ENCODE measurements around the gene PWWP2A.
"Not testable (repeated sequence)": the region's sequence is repeated elsewhere in the genome, so short reads cannot be mapped to it uniquely, and the experiment has no call there.

Gene PWWP2A

GRCh38 chr5:160071516-160071915 is 47.7 kb downstream of the PWWP2A start:
- Histone ChIP-seq H3K27ac (ENCODE audit: low read depth, low read length) (no peak overlapping the region), H3K4me3 (ENCODE audit: low read length) (no peak overlapping the region), H3K27me3 (ENCODE audit: insufficient read depth, low read length) (no peaks in the 10 kb centered on the region), H3K36me3 (ENCODE audit: insufficient read depth, low read length) (peaks cover 6% of the 10 kb centered on the region; the same call in 1 of the 2 replicates), H3K9me3 (ENCODE audit: insufficient read depth, low read depth, low read length) (no peaks in the 10 kb centered on the region), H3K9ac (ENCODE audit: low read depth, low read length) (no peak overlapping the region), H3K4me1 (ENCODE audit: insufficient read depth, low read length) (peaks cover 5% of the 10 kb centered on the region; the same call in 1 of the 2 replicates)
- WGBS = 90% methylated on average over 7 of the region's 8 CpGs

DNA sequence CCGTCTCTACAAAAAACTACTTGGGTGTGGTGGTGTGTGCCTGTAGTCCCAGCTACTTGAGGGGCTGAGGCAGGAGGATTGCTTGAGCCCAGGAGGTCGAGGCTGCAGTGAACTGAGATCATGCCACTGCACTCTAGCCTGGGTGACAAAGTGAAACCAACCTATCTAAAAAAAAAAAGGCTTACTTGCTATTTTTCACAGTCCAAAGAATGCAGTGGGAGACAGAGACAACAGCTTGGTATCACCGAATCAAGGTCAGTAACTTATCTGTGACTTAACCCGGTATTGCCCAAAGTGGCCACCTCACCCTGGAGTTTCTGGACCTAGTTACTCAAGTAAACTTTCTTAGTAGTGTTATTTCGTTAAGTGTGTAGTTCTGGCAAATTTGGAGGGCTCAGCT is 50.1 kb downstream of the PWWP2A start:
- H3K9me3 ChIP-seq (ENCODE audit: insufficient read depth, low read depth, low read length); H3K4me3 ChIP-seq (ENCODE audit: low read length); H3K27me3 ChIP-seq (ENCODE audit: insufficient read depth, low read length); H3K27ac ChIP-seq (ENCODE audit: low read depth, low read length); H3K9ac ChIP-seq (ENCODE audit: low read depth, low read length); H3K4me1 ChIP-seq (ENCODE audit: insufficient read depth, low read length): not testable (repeated sequence)
- WGBS = 91% methylated on average over 5 of the region's 5 CpGs
- H3K36me3 ChIP-seq (ENCODE audit: insufficient read depth, low read length) = peaks cover 17% of the 10 kb centered on the region

DNA sequence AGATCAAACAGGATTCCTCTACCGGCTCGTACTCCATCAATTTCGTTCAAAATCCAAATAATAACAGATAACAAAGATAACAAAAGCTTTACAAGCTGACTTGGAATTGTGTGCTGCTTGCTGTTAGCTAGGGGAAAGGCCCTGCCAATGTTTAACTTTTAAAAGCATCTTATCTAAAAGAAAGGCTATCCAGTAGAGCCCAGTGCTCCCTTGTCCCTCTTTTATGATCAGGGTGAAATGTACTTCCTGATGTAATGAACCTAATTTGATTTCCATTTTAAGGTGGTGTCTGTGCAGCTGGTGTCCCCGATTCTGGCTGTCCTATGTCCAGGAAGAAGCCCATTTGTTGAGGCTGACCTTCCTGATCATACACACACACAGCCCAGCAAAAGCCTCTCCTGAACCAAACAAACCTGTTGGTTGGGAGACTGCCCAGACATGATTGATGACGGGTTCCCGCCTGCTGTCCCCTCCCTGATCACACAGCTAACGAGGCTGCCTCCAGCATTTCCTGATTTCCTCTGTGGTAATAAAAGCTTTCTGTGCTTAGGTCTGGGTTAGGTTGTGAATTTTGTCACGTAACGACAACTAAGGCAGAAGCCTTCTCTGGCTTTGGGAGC is 54.1 kb downstream of the PWWP2A start:
- peaks cover 11% of the 10 kb centered on the region for H3K4me1 ChIP-seq (ENCODE audit: insufficient read depth, low read length)
- 86% methylated on average over 9 of the region's 9 CpGs for WGBS
- no peaks in the 10 kb centered on the region for H3K27me3 ChIP-seq (ENCODE audit: insufficient read depth, low read length)
- peaks cover 39% of the 10 kb centered on the region for H3K36me3 ChIP-seq (ENCODE audit: insufficient read depth, low read length)
- H3K9ac ChIP-seq (ENCODE audit: low read depth, low read length) = no peak overlapping the region
- no peak overlapping the region for H3K27ac ChIP-seq (ENCODE audit: low read depth, low read length)
- no peaks in the 10 kb centered on the region for H3K9me3 ChIP-seq (ENCODE audit: insufficient read depth, low read depth, low read length)
- H3K4me3 ChIP-seq (ENCODE audit: low read length) = no peak overlapping the region

- Histone ChIP-seq H3K27ac (ENCODE audit: low read depth, low read length) (no peak overlapping the region), H3K4me3 (ENCODE audit: low read length) (no peak overlapping the region), H3K36me3 (ENCODE audit: insufficient read depth, low read length) (peaks cover 45% of the 10 kb centered on the region), H3K9ac (ENCODE audit: low read depth, low read length) (no peak overlapping the region), H3K27me3 (ENCODE audit: insufficient read depth, low read length) (no peaks in the 10 kb centered on the region), H3K9me3 (ENCODE audit: insufficient read depth, low read depth, low read length) (no peaks in the 10 kb centered on the region), H3K4me1 (ENCODE audit: insufficient read depth, low read length) (peaks cover 11% of the 10 kb centered on the region)
- 88% methylated on average over 1 of the region's 1 CpG for WGBS
These were observed 54.8 kb downstream of the PWWP2A start for GRCh38 chr5:160064417-160064810.

DNA sequence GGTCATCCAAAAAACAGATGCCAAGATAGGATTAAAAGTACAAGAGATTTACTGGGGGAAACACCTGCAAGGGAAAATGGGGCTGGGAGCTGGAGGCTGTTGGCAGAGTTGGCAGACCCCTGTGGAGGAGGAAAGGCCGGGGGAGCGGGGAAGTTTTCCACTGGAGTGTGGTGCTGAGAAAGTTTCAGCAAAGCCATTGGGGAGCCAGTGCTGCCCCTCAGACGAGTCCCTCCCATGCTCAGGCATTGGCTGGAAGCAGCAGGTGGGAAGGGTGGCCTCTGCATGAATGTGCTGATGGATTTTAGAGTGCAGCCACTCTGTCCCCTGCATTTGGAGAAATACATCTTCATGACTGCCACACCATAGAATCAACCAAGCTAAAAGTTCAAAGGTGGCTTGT is 57.5 kb downstream of the PWWP2A start:
- Histone ChIP-seq H3K36me3 (ENCODE audit: insufficient read depth, low read length) (peaks cover 58% of the 10 kb centered on the region), H3K9ac (ENCODE audit: low read depth, low read length) (no peak overlapping the region), H3K4me3 (ENCODE audit: low read length) (no peak overlapping the region), H3K27me3 (ENCODE audit: insufficient read depth, low read length) (no peaks in the 10 kb centered on the region), H3K9me3 (ENCODE audit: insufficient read depth, low read depth, low read length) (no peaks in the 10 kb centered on the region), H3K4me1 (ENCODE audit: insufficient read depth, low read length) (peaks cover 6% of the 10 kb centered on the region), H3K27ac (ENCODE audit: low read depth, low read length) (no peak overlapping the region)
- 69% methylated on average over 3 of the region's 3 CpGs for WGBS

GRCh38 chr5:160060001-160060400 is 59.2 kb downstream of the PWWP2A start:
- H3K9me3 ChIP-seq (ENCODE audit: insufficient read depth, low read depth, low read length) = no peaks in the 10 kb centered on the region
- 93% methylated on average over 4 of the region's 4 CpGs for WGBS
- no peak overlapping the region for H3K9ac ChIP-seq (ENCODE audit: low read depth, low read length)
- peaks cover 65% of the 10 kb centered on the region for H3K36me3 ChIP-seq (ENCODE audit: insufficient read depth, low read length)
- H3K4me1 ChIP-seq (ENCODE audit: insufficient read depth, low read length) = peaks cover 6% of the 10 kb centered on the region
- H3K27ac ChIP-seq (ENCODE audit: low read depth, low read length) = no peak overlapping the region
- H3K27me3 ChIP-seq (ENCODE audit: insufficient read depth, low read length) = no peaks in the 10 kb centered on the region
- H3K4me3 ChIP-seq (ENCODE audit: low read length) = no peak overlapping the region

GRCh38 chr5:160057256-160057655 is 62.0 kb downstream of the PWWP2A start:
- WGBS = 97% methylated on average over 4 of the region's 4 CpGs
- no peak overlapping the region for H3K9ac ChIP-seq (ENCODE audit: low read depth, low read length)
- H3K36me3 ChIP-seq (ENCODE audit: insufficient read depth, low read length) = peaks cover 80% of the 10 kb centered on the region
- no peak overlapping the region for H3K27ac ChIP-seq (ENCODE audit: low read depth, low read length)
- no peaks in the 10 kb centered on the region for H3K27me3 ChIP-seq (ENCODE audit: insufficient read depth, low read length)
- no peaks in the 10 kb centered on the region for H3K9me3 ChIP-seq (ENCODE audit: insufficient read depth, low read depth, low read length)
- peaks cover 6% of the 10 kb centered on the region for H3K4me1 ChIP-seq (ENCODE audit: insufficient read depth, low read length)
- no peak overlapping the region for H3K4me3 ChIP-seq (ENCODE audit: low read length)

GRCh38 chr5:160054831-160055230 is 64.4 kb downstream of the PWWP2A start:
- no peak overlapping the region for H3K9ac ChIP-seq (ENCODE audit: low read depth, low read length)
- H3K27me3 ChIP-seq (ENCODE audit: insufficient read depth, low read length) = no peaks in the 10 kb centered on the region
- no peak overlapping the region for H3K4me3 ChIP-seq (ENCODE audit: low read length)
- 87% methylated on average over 2 of the region's 2 CpGs for WGBS
- no peaks in the 10 kb centered on the region for H3K4me1 ChIP-seq (ENCODE audit: insufficient read depth, low read length)
- H3K27ac ChIP-seq (ENCODE audit: low read depth, low read length) = no peak overlapping the region
- H3K36me3 ChIP-seq (ENCODE audit: insufficient read depth, low read length) = peaks cover 85% of the 10 kb centered on the region
- no peaks in the 10 kb centered on the region for H3K9me3 ChIP-seq (ENCODE audit: insufficient read depth, low read depth, low read length)

DNA sequence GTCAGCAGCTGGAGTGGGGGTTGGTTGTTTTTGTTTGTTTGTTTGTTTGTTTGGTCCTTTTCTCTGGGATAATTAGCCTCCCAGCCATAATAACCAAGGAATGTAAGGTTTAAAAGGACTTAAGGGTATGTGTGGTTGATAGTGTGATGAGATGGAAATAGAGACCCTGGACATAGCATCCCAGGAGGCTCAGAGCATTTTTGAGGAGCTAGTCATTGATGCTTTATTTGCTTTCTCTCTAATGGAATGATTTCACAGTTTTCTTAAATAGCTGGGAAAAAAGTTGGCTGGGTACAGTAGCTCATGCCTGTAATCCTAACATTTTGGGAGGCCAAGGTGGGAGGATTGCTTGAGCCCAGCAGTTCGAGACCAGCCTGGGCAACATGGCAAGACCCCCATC is 65.2 kb downstream of the PWWP2A start:
- 96% methylated on average over 1 of the region's 1 CpG for WGBS
- Histone ChIP-seq H3K4me3 (ENCODE audit: low read length) (no peak overlapping the region), H3K4me1 (ENCODE audit: insufficient read depth, low read length) (no peaks in the 10 kb centered on the region), H3K9me3 (ENCODE audit: insufficient read depth, low read depth, low read length) (no peaks in the 10 kb centered on the region), H3K27ac (ENCODE audit: low read depth, low read length) (no peak overlapping the region), H3K9ac (ENCODE audit: low read depth, low read length) (no peak overlapping the region), H3K27me3 (ENCODE audit: insufficient read depth, low read length) (no peaks in the 10 kb centered on the region), H3K36me3 (ENCODE audit: insufficient read depth, low read length) (peaks cover 88% of the 10 kb centered on the region)

- H3K36me3 ChIP-seq (ENCODE audit: insufficient read depth, low read length) = peaks cover 67% of the 10 kb centered on the region
- no peaks in the 10 kb centered on the region for H3K9me3 ChIP-seq (ENCODE audit: insufficient read depth, low read depth, low read length)
These were observed 70.2 kb downstream of the PWWP2A start for GRCh38 chr5:160049099-160049498.

GRCh38 chr5:160048131-160048530 is 71.1 kb downstream of the PWWP2A start:
- H3K27me3 ChIP-seq (ENCODE audit: insufficient read depth, low read length) = no peaks in the 10 kb centered on the region
- no peak overlapping the region for H3K27ac ChIP-seq (ENCODE audit: low read depth, low read length)
- H3K36me3 ChIP-seq (ENCODE audit: insufficient read depth, low read length) = peaks cover 60% of the 10 kb centered on the region
- peaks cover 27% of the 10 kb centered on the region for H3K4me1 ChIP-seq (ENCODE audit: insufficient read depth, low read length)
- no peak overlapping the region for H3K9ac ChIP-seq (ENCODE audit: low read depth, low read length)
- no peak overlapping the region for H3K4me3 ChIP-seq (ENCODE audit: low read length)
- H3K9me3 ChIP-seq (ENCODE audit: insufficient read depth, low read depth, low read length) = no peaks in the 10 kb centered on the region
- 97% methylated on average over 9 of the region's 9 CpGs for WGBS

More at GRCh38 chr5:160049099-160049498, 70.2 kb downstream of the PWWP2A start:
- Histone ChIP-seq H3K27ac (ENCODE audit: low read depth, low read length) (no peak overlapping the region), H3K4me1 (ENCODE audit: insufficient read depth, low read length) (peaks cover 18% of the 10 kb centered on the region), H3K4me3 (ENCODE audit: low read length) (no peak overlapping the region), H3K27me3 (ENCODE audit: insufficient read depth, low read length) (no peaks in the 10 kb centered on the region), H3K9ac (ENCODE audit: low read depth, low read length) (no peak overlapping the region)
- 95% methylated on average over 2 of the region's 3 CpGs for WGBS

DNA sequence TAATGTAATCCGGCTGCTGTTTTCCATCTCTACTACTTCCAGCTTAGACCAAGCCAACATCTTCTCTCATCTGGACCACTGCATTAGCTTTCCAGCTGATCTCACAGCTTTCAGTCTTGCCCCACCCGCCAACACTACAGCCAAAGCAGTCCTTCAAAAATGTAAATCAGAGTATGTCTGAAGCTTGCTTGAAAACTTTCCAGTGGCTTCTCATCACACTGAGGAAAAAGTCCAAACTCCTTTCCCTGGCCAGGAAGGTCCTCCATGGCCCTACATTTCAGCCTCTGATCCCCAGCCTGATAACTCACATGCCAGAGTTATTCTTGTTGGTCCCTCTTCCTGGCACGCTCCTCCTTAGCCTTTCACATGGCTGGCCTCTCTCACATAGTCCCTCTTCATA is 71.8 kb downstream of the PWWP2A start:
- 94% methylated on average over 3 of the region's 3 CpGs for WGBS
- Histone ChIP-seq H3K4me3 (ENCODE audit: low read length) (no peak overlapping the region), H3K36me3 (ENCODE audit: insufficient read depth, low read length) (peaks cover 56% of the 10 kb centered on the region), H3K9ac (ENCODE audit: low read depth, low read length) (no peak overlapping the region), H3K4me1 (ENCODE audit: insufficient read depth, low read length) (peaks cover 33% of the 10 kb centered on the region), H3K27ac (ENCODE audit: low read depth, low read length) (no peak overlapping the region), H3K9me3 (ENCODE audit: insufficient read depth, low read depth, low read length) (no peaks in the 10 kb centered on the region), H3K27me3 (ENCODE audit: insufficient read depth, low read length) (no peaks in the 10 kb centered on the region)

Measured in HUES64 (cell line).